ENCODE results near the gene MRPL30.

MRPL30 gene

DNA sequence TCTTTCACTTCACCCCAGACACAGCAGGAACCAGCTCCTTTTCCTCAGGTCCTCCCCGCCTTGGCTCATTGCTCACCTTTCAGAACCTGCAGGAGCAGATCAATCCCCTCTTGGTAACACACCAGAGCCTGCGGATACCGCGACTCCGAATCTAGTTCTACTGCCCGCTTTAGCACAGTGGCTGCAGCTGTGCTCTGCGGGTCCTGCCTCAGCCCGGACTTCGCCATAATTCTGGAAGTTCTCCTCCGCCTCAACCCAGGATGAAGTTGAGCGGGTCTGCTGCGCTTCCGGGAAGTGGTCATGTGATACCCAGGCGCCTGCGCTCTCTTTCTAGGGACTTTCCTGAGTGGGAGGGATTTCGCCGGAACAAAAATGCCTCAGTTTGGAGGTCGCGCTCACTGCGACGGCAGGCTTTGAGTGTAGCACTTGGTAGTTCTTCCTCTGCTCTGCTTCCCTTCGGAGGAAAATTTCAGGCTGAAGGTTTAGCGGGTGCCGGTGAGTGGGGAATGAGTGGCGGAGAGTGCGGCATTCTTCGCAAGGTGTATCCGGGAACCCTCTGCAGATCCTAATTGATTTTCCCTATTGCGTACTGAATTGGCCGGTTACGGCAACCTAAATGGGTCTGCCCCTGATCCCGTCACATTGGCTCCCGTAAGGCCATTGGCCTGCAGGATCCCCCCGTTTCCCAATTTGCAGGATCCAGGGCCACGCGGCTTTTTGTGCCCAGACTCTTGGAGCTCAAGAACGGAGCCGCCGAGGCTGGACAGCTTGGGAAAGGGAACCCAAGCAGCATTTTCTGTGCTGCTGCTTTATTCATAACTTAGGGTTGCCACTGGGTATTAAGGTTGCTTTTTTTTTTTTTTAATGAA, at the start of gene MRPL30, which contains the start of gene MITD1:
TSS of gene MRPL30 (plus strand) at position 430 of the 869 bp plus-strand sequence. CDS start 5,020 bp downstream, outside the sequence.
TSS of gene MITD1 (minus strand) at position 304 of the 869 bp plus-strand sequence. CDS start at position 227, 77 bp downstream.
- no peak for TF ChIP-seq CTCF (IDR thresholded peaks at IDR 0.05)

DNA sequence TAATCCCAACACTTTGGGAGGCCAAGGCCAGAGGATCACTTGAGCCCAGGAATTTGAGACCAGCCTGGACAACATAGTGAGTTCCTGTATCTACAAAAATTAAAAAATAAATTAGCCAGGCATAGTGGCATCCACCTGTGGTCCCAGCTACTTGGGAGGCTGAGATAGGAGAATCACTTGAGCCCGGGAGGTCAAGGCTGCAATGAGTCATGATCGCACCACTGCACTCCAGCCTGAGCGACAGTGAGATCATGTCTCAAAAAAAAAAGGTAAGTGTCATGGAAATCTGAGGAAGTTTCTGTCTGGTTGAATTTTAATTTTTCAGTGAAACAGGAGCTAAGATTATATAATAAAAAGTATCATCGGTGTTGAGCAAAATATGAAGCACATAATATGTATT, 42.0 kb upstream of the MRPL30 start:
- TF ChIP-seq CTCF (IDR thresholded peaks at IDR 0.05), result no peak

- no peak for TF ChIP-seq CTCF (IDR thresholded peaks at IDR 0.05)
Measured at GRCh38 chr2:99140056-99140859, 40.7 kb upstream of the MRPL30 start.

DNA sequence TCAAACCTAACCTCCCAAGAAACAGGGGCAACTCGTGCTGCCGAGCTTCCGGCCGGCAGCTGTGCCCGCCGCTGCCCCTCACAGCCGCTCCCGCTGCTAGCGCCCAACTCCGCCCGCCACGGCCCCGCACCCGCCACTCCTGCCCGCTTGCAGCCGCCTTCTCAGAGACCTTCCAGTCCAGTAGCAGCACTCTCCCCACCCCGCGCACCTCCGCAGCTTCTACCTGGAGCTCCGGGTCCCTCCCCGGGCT, 40.2 kb upstream of the MRPL30 start:
- no peak for TF ChIP-seq CTCF (IDR thresholded peaks at IDR 0.05)

DNA sequence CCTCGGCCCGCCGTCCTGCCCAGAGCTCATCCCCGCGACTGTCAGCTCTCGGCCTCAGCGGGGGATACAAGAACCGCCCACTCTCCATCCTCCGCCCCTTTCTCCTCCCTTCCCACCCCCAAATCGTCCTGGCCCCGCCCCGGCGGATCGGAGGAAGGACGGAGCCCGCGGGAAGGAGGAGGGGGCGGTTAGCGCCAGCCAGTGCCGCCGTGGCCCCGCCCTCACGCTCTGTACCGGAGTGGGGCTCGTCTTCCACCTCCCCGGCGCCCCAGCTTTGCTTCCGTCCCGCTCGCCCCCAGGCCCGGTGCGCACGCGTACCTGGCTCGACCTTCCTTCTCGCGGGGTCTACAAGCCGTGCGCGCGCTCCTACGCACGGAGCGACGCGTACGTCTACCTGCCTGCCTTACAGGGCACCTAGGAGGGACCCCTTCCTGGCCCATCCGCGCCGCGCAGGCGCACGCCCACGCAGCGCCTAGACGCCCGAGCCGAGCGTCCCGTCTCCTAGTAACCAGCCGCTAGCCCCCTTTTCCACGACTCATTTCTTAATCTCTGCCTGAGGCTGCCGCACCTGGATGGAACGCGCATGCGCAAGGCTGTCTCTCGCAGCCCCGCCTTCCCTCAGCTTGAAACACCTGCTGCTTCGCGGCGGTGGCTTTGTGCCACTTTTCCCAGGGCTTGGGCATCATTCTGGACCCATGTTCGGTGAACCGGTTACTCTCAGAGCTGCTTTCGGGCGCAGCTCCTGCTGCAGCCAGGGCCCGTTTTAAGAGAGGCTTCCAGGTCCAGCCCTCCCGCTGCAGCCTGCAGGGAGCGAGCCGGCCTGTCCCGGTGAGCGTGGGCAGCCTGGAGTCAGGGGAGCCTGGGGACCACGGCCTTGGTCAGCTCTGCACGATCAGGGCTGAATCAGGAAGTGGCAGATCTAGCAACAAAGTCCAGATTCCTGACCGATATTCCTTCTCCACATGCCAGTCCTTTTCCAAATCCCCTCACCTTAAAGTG, 39.6 kb upstream of the MRPL30 start, which contains the start of gene C2orf15:
TSS of gene C2orf15 (plus strand) at position 598 of the 999 bp plus-strand sequence. CDS start 8,852 bp downstream, outside the sequence.
- no peak for TF ChIP-seq CTCF (IDR thresholded peaks at IDR 0.05)

GRCh38 chr2:99150706-99151105, 30.3 kb upstream of the MRPL30 start:
- no peak for TF ChIP-seq CTCF (IDR thresholded peaks at IDR 0.05)

Data from LNCAP (cell line).